Heart left ventricle (tissue), 16 donors: ENCODE results near the gene ATP13A2. TPM values are rescaled to one million over a fixed set of nuclear protein-coding genes. Genes with fewer than 3 reads are reported as not detected.

ENCODE experiments used
- ATAC-seq, 4 donors: fragments of 200-7000 bp; cut with Tn5 transposase; one replicate each; pipeline ENCODE4 v1.9.1; 2020 to 2022; ENCODE audit warnings: moderate library complexity in 4 of 4, mild to moderate bottlenecking in 3 of 4, moderate number of reproducible peaks in 1 of 4
- DNase-seq, 5 donors: peaks; one replicate each; pipeline ENCODE4 v3.0.0-alpha.2; 2020
- H3K27ac ChIP-seq, 12 donors: fragments of 200-600 bp; sonication (generic) in 4 of 12; one replicate each; pipeline versions ENCODE4 v1.5.0 to v1.8.0; 2016 to 2022; ENCODE audit warnings: mild to moderate bottlenecking in 2 of 12
- H3K27me3 ChIP-seq, 9 donors: fragments of 200-600 bp; sonication (generic) in 2 of 9; one replicate each; pipeline versions ENCODE4 v1.5.1 to v1.8.0; 2016 to 2022; ENCODE audit warnings: mild to moderate bottlenecking in 3 of 9
- H3K36me3 ChIP-seq, 9 donors: fragments of 200-600 bp; sonication (generic) in 2 of 9; one replicate each; pipeline versions ENCODE4 v1.5.0 to v1.8.0; 2018 to 2022; ENCODE audit warnings: mild to moderate bottlenecking in 2 of 9
- H3K4me1 ChIP-seq, 12 donors: fragments of 200-600 bp; sonication (generic) in 4 of 12; one replicate each; pipeline versions ENCODE4 v1.5.0 to v1.8.0; 2016 to 2022; ENCODE audit warnings: mild to moderate bottlenecking in 3 of 12
- H3K4me3 ChIP-seq, 12 donors: fragments of 200-600 bp; sonication (generic) in 4 of 12; one replicate each; pipeline versions ENCODE4 v1.5.0 to v1.8.0; 2017 to 2022; ENCODE audit warnings: mild to moderate bottlenecking in 9 of 12, moderate library complexity in 4 of 12
- H3K9me3 ChIP-seq, 12 donors: fragments of 200-600 bp; sonication (generic) in 4 of 12; one replicate each; pipeline versions ENCODE4 v1.5.0 to v1.8.0; 2016 to 2022; ENCODE audit warnings: mild to moderate bottlenecking in 1 of 12
- POLR2A ChIP-seq, 2 donors: fragments of 450-650 bp; IDR thresholded peaks; one replicate each; pipeline ENCODE4 v1.6.1; 2017; ENCODE audit warnings: antibody characterized with exemption in 2 of 2, mild to moderate bottlenecking in 2 of 2, moderate library complexity in 2 of 2
- WGBS, 4 donors: extraction: QIAGEN DNeasy Blood & Tissue Kit in 2 of 4; methylation state at CpG; one replicate each; pipeline versions ENCODE4 v1.1.5 to v1.1.7; 2013 to 2018; 5-methylcytosine and 5-hydroxymethylcytosine counted together
- intact Hi-C, 10 donors: fragments of 100-400 bp; cut with DNase I; formaldehyde crosslinking; loops; one replicate each; pipeline versions ENCODE4 v1.11.1 to v1.14.2; 2022
- polyA plus RNA-seq, 2 donors: library from polyadenylated mRNA; stranded (reverse); fragments of 200-250 nt; gene quantifications; one replicate each; pipeline ENCODE4 v1.2.3, GENCODE V29; 2013
- total RNA-seq, 9 donors: library from RNA; depleted of rRNA in 2 of 9; stranded (reverse); fragments of >200 nt in 2 of 9; fragmentation: NEBNext Ultra II Directional in 3 of 9; extraction: Animal tissue kit (Norgen Biotek cat#: 25700) in 3 of 9; gene quantifications; one replicate each; pipeline versions ENCODE4 v1.1.0 to v1.2.4, GENCODE V29; 2016 to 2023
- TF ChIP-seq, protein P1 (sequence below), 12 donors: fragments of 200-600 bp; sonication (generic) in 4 of 12; IDR thresholded peaks; one replicate each; pipeline versions ENCODE4 v1.5.0 to v1.8.0; 2018 to 2022; ENCODE audit warnings: antibody characterized with exemption in 12 of 12, mild to moderate bottlenecking in 5 of 12
- donor health status: ischemic (EF 13 %, LVEDD 7.1; RV severe dilation, severe dysfunction).
- donor health status: healthy with polysubstance abuse.
- donor health status: DM: no; HTN: yes; CAD: no.
- donor health status: DM: no; HTN: no; CAD: no.
- donor health status: ischemic (EF 25% LVEDD 6.9; RV normal size, moderate dysfunction).
- donor health status: ischemic (EF 25% LVEDD 5.7; RV mildly dilated, moderate dysfunction).
- donor health status: healthy.
- donor health status: DM: yes; HTN: yes; CAD: no.
- donor health status: ischemic (EF 35%, LVEDD 5.7; RV mildly dilated, moderate dysfunction).
- donor health status: nonischemic (EF 11% LVEDD 7.7; RV severe dilation, severe dysfunction).
- donor health status: DM: yes; HTN: yes; CAD: no.
- donor health status: PGD.
- donor health status: ischemic (EF 29% LVEDD 5.4; RV normal size, mild dysfunction).
- donor health status: nonischemic (EF 23%, LVEDD 6.1; RV moderate dilation, normal function).

Gene ATP13A2
- total and polyA plus RNA-seq, 11 donors: 7.3 to 37.2 (median 15.6) TPM

GRCh38 chr1:16971341-16972188 is 40.2 kb downstream of the ATP13A2 start:
- Histone ChIP-seq H3K36me3 (peaks cover 0 to 17% (median 5%) of the 10 kb centered on the region in 9 donors), H3K27ac (no peak overlapping the region), H3K4me3 (no peak overlapping the region), H3K9me3 (no peaks in the 10 kb centered on the region), H3K27me3 (no peaks in the 10 kb centered on the region), H3K4me1 (peaks cover 0 to 18% (median 10%) of the 10 kb centered on the region in 12 donors)
- ATAC-seq (no peak), DNase-seq (no peak)
- WGBS, 4 donors: 75 to 87% (median 80%) methylated on average over 22 to 28 of the region's 28 CpGs
- intact Hi-C loops: no loop called here
- no peak for TF ChIP-seq POLR2A (IDR thresholded peaks at IDR 0.05)
- TF ChIP-seq, protein P1, sequence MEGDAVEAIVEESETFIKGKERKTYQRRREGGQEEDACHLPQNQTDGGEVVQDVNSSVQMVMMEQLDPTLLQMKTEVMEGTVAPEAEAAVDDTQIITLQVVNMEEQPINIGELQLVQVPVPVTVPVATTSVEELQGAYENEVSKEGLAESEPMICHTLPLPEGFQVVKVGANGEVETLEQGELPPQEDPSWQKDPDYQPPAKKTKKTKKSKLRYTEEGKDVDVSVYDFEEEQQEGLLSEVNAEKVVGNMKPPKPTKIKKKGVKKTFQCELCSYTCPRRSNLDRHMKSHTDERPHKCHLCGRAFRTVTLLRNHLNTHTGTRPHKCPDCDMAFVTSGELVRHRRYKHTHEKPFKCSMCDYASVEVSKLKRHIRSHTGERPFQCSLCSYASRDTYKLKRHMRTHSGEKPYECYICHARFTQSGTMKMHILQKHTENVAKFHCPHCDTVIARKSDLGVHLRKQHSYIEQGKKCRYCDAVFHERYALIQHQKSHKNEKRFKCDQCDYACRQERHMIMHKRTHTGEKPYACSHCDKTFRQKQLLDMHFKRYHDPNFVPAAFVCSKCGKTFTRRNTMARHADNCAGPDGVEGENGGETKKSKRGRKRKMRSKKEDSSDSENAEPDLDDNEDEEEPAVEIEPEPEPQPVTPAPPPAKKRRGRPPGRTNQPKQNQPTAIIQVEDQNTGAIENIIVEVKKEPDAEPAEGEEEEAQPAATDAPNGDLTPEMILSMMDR (IDR thresholded peaks at IDR 0.05): no peak

- TF ChIP-seq, protein P1 (IDR thresholded peaks at IDR 0.05): no peak
- TF ChIP-seq POLR2A (IDR thresholded peaks at IDR 0.05): no peak
- no peak overlapping the region for H3K4me3 ChIP-seq
- no peak overlapping the region for H3K27ac ChIP-seq
- WGBS, 4 donors: 89 to 98% (median 94%) methylated on average over 20 to 28 of the region's 28 CpGs
- H3K9me3 ChIP-seq: no peaks in the 10 kb centered on the region
- peaks cover 0 to 19% (median 10%) of the 10 kb centered on the region in 12 donors for H3K4me1 ChIP-seq
- intact Hi-C loops: no loop called here
- H3K36me3 ChIP-seq: peaks cover 0 to 29% (median 10%) of the 10 kb centered on the region in 9 donors
- H3K27me3 ChIP-seq: no peaks in the 10 kb centered on the region
- ATAC-seq (no peak), DNase-seq (no peak)
These were observed 41.4 kb downstream of the ATP13A2 start for GRCh38 chr1:16970132-16970910.

- TF ChIP-seq, protein P1 (IDR thresholded peaks at IDR 0.05): no peak
- TF ChIP-seq POLR2A (IDR thresholded peaks at IDR 0.05): no peak
- peaks cover 0 to 32% (median 10%) of the 10 kb centered on the region in 9 donors for H3K36me3 ChIP-seq
- H3K4me3 ChIP-seq: no peak overlapping the region
- WGBS, 4 donors: 95 to 97% (median 96%) methylated on average over 11 to 12 of the region's 12 CpGs
- H3K9me3 ChIP-seq: no peaks in the 10 kb centered on the region
- H3K27me3 ChIP-seq: no peaks in the 10 kb centered on the region
- H3K4me1 ChIP-seq: peaks cover 0 to 16% (median 10%) of the 10 kb centered on the region in 12 donors
- no peak overlapping the region for H3K27ac ChIP-seq
- intact Hi-C loops: loop anchor here in 2 of 10 donors (5.0 to 10.0 kb wide), 2 partner anchors 43 to 45 kb away; partner anchors contain the start of gene ATP13A2 (in 2 of the 2)
- ATAC-seq (no peak), DNase-seq (no peak)
These were observed 42.1 kb downstream of the ATP13A2 start for GRCh38 chr1:16969651-16970050.
